ENCODE data around the gene FAM168A.

The FAM168A gene

DNA sequence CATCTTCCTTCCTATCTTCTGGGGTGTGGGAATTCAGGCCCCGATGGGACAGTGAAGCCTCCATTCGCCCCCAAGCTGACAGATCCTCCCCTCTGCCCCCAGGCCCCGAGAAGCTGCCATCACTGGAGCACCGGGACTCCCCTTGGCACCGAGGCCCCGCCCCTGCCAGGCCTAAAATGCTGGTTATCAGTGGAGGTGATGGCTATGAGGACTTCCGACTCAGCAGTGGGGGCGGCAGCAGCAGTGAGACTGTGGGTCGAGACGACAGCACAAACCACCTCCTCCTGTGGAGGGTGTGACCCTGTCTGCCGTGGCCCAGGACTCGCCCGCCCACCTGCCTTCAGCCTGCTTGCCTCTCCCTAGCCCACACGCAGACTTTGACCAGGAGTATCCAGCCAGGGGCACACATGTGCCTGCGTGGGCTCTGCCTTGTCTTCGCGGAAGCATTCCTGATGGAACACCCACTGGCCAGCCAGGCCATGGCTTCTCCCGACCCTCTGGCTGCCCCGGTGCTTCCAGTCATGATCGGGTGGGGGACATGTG, 230.4 kb downstream of the FAM168A start:
- DNase-seq (ENCODE audit: low read depth in 2 of 2) = no peak

DNA sequence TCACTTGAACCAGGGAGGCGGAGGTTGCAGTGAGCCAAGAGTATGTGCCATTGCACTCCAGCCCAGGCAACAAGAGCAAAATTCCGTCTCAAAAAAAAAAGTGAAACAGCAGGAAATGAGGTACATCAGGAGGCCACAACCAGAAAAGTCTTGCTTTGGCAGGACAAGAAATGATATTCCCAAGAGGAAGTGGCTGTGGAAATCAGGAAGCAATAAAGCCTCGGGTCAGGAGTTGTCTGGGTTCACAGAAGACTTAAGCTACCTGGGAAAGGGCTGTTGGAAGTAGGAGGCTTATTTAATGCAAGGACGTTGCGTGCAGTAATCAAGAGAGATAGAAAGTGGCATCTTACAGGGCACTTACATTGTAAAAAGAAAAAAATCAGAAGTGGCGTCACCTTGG, 231.0 kb downstream of the FAM168A start:
- no peak for DNase-seq (ENCODE audit: low read depth in 2 of 2)

DNA sequence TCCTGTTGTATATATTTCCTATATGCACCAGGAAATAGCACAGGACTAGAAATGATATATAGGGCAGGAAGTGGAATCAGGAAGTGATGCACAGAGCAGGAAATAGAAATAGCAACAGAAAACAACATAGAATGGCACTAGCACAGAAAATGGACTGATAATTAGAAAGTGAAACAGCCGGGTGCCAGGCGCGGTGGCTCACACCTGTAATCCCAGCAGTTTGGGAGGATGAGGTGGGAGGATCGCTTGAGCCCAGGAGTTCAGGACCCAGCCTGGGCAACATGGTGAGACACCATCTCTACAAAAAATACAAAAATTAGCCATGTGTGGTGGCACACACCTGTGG, 231.7 kb downstream of the FAM168A start:
- no peak for DNase-seq (ENCODE audit: low read depth in 2 of 2)

DNA sequence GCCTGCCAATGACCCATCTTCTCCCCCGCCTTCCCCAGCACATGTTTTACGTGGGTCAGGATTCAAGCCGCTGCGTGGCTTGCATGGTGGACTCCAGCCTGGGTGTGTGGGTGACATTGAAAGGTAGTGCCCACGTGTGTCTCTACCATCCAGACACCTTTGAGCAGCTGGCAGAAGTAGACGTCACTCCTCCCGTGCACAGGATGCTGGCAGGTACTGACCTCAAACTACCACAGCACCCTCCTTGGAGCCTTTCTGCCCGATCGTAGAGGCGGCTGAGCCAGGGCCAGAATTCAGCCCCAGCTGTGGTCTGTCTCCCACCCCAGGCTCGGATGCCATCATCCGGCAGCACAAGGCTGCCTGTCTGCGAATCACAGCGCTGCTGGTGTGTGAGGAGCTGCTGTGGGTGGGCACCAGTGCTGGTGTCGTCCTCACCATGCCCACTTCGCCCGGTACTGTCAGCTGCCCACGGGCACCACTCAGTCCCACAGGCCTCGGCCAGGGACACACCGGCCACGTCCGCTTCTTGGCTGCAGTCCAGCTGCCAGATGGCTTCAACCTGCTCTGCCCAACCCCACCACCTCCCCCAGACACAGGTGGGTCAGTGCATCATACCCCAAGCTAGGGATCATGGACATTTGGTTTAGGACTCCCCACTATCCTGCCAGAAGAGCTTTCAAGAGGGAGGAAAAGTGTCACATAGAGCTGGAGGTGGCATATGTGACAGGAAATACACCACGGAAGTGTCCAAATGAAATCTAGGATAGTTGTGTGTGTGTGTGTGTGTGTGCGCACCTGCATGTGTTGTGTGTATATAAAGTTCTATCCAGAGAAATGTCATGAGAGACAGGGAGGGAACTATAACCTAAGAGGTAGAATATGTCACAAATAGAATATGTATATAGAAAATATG, 232.3 kb downstream of the FAM168A start:
- no peak for DNase-seq (ENCODE audit: low read depth in 2 of 2)

DNA sequence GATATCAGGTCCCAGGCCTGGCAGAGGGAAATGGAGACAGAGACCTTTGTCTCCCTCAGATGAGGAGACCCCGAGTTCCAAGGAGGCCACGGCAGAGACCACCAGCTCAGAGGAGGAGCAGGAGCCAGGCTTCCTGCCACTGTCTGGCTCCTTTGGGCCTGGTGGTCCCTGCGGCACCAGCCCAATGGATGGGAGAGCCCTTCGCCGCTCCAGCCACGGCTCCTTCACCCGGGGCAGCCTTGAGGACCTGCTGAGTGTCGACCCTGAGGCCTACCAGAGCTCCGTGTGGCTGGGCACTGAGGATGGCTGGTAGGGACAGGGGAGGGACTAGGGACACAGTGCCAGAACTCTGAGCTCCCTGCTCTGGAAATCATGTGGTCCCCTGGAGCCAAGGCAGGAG, 234.8 kb downstream of the FAM168A start:
- DNase-seq (ENCODE audit: low read depth in 2 of 2) = no peak

DNA sequence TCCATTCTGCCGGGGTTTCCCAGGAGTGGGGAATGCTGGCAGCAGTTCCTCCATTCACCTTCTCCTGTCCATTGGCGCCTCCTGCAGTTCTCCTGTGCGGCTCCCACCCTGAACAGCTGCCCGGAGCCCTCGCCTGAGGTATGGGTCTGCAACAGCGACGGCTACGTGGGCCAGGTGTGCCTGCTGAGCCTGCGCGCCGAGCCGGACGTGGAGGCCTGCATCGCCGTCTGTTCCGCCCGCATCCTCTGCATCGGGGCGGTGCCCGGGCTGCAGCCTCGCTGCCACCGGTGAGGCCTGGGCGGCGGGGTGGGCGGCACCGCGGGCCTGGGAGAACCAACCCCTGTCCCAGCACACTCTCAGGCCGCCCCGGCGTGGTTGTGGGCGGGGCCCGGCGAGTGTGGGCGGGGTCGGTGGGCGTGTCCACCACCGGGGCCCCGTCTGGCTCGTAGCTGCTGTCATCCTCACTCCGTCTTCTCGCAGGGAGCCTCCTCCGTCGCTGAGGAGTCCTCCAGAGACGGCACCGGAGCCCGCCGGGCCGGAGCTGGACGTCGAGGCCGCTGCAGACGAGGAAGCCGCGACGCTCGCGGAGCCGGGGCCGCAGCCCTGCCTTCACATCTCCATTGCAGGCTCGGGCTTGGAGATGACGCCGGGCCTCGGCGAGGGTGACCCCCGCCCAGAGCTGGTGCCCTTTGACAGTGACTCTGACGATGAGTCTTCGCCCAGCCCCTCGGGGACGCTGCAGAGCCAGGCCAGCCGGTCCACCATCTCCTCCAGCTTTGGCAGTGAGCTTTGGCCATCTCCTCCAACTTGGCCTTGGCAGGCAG, 235.7 kb downstream of the FAM168A start:
- no peak for DNase-seq (ENCODE audit: low read depth in 2 of 2)

DNA sequence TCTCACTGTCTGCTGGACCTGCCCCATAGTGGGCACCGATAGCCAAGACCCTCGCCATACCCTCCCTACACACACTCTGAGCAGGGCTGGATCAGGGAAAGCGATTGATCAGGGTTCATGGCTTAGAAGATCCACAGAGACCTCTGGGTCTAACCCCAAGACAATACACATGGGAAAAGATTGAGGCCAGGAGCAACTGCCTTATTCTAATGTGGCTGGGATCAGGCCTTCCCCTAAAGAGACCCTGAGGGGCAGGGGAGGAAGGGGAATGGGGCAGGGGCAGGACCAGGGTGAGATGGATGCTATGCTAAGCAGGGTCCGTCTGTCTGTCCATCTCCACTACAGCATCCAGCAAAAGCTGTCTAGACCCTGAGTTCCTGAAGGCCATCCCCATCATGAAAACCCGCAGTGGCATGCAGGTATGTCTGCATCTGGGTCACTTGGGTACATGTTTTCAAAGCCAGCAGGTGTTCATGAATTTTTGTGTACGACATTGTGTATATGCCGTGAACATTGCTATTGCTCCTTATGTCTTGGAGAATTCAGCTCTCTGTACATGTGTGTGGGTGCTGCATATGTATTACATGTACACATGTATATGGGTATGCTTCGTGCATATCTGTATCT, 237.1 kb downstream of the FAM168A start:
- DNase-seq (ENCODE audit: low read depth in 2 of 2) = no peak

DNA sequence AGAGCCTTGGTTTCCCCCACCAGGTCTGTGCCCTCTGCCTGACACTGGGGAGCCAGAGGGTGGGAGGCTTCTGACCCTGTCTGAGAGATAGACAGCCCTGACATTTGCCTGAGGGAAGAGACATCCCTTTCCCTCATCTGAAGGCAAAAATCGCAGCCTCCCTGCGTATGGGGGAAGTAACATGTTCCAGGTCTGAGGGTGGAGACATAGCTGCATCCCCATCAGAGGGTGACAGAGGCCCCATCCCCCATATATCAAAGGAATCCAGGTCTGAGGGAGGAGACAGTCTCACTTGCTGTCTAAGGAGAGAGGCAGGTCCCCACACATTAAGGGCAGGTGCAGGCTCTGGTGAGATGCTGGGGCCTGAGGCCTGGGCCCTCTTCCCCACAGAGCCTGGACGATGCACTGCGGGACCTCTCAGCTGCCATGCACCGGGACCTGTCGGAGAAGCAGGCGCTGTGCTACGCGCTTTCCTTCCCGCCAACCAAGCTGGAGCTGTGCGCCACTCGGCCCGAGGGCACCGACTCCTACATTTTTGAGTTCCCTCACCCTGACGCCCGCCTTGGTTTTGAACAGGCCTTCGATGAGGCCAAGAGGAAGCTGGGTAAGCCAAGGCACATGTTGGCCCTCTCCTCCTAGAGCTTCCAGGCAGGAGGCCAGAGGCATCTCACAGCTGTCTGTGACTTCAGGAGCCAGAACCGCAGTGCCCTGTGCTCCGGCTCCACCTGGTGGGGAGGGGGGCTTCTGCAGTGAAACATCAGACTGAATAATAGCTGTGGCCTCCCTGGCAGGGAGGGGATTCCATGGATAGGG, 237.8 kb downstream of the FAM168A start:
- peak in 1 of 2 donors; percentile 20 for DNase-seq (ENCODE audit: low read depth in 2 of 2)

DNA sequence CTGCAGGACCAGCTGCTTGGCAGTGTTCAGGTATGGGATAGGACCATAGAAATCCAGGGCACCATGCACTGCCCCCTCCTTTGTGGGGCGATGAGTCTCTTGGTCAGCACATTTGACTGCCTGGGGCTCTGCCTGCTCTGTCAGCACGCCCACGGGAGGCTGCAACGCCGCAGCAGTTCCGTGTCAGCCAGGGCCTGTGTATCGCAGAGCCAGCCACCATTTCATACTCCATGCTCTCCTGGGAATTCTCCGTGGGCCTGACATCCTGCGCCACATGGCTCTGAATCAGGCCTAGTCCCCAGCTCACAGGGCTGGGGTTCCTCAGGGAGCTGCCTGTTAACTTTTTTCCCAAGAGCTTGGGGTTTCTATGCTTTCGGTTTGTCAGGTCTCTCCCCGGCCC, 238.6 kb downstream of the FAM168A start:
- DNase-seq (ENCODE audit: low read depth in 2 of 2) = no peak

DNA sequence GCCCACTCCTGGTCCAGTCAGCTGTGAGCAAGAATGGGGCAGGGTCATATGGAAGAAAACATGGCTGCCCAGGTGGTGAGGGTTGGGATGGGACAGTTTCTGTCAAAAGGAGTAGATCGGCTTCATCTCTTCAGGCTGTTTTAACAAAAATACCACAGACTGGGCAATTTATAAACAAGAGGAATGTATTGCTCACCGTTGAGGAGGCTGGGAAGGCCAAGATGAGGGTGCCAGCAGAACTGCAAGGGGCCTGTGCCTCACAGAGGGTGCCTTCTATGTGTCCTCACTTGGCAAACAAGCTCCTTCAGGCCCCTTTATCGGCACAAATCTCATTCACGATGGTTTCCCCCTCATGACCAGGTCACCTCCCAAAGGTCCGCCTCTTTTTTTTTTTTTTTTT, 239.8 kb downstream of the FAM168A start:
- no peak for DNase-seq (ENCODE audit: low read depth in 2 of 2)

DNA sequence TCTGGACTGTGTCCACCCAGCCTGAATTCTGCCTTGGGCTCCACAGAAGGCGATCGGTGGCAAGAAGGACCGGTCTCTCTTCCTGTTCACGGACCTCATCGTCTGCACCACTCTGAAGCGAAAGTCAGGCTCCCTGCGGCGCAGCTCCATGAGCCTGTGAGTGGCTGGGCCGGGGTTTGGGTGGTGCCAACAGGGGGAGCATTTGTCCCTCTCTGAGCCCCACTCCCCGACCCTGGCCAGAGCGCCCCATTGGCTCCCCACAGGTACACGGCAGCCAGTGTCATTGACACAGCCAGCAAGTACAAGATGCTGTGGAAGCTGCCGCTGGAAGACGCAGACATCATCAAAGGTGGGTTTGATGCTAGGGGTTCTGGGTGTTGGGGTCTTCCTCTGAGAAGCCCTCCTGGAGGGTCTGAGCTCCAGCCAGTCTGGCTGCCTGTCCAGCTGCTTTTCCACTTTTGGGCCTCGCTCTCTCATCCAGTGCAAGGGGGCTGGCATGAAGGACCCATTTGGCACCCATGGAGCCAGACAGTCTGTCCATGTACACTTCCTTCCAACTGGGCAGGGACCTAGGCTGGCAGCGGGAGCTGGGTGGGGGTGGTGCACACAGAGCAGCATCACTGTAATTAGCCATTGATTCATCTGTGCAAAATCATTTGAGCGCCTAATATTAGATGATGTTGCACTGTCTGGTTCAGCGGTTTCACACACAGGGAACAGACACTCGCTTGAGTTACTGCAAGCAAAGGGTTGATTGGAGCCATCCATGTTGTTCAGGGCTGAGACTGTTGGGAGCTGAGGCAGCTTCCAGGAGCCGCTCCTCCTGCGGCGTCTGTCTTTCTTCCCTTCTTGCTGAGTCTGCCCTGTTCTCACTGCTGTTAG, 240.7 kb downstream of the FAM168A start:
- DNase-seq (ENCODE audit: low read depth in 2 of 2) = no peak

DNA sequence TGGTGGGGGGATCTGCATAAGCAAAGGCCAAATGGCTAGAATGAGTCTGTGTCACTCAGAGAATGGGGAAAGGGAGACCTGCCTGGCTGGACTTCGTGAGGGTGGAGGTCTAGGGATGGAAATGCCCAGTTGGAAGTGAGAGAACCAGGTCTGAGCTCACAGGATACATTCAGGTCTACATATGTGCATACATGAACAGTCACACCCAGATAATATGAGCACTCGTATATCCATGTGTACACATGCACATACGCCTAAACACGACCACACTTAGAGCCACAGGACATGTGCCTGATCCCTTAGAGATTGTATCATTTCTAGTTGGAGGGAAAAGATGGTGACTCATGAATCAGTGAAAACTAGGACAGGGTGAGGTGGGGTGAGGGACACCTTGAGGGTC, 242.8 kb downstream of the FAM168A start:
- no peak for DNase-seq (ENCODE audit: low read depth in 2 of 2)

DNA sequence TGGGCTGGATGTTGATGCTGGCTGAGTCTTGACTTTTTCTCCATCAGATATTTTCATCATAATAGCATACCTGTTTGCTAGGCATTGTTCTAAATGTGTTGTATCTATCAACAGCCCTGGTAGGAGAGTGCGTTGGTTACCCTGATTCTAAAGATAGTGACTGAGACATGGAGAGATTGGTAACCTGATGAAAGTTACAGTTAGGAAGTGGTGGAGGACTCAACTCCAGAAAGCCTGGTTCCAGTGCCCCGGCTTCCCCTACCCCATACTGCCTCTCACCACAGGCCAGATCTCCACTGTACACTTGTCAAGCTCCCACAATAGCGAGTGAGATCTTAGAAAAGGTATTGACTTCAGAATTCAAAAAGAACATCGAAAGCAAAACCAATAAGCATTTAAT, 244.5 kb downstream of the FAM168A start:
- no peak for DNase-seq (ENCODE audit: low read depth in 2 of 2)

DNA sequence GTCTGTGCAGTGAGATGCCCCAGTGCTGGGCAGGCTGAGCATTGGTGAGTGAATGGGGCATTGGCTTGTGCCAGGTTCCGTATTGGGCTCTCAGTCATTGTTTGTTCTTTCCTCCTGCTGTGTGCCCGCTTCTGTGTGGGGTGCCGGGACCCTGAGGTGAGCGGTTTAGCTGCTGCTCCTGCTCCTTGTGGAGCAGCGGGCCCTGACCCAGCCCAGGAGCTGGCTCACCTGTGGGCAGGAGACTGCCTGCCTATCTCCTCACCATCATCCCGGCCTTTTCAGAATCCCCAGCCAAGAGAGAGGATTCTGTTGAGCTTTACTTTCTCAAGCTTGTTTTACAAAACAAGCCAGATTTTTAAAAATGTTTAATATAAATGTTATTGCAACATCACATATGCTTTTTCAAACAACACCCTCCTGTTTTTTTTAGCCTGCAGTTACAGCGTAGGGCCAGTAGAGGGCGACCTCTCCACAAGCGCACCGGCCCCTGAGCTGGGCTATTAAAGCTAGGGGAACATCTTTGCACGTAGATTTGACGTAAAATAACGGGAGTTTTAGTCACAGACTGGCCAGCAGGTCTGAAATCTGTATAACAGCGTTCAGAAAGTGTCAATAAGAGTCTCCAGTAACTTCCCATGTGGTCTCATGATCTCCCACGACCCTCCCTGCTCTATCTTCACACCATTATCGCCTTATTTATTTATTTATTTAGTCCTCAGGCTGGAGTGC, 246.8 kb downstream of the FAM168A start:
- DNase-seq (ENCODE audit: low read depth in 2 of 2) = peak in 1 of 2 donors; percentile 27

Measured in stimulated activated CD8-positive, alpha-beta memory T cell treated with anti-CD3 and anti-CD28 coated beads, Interleukin-2, amount 100 ng/mL, for 48 hours (primary cell).